Measurements from ENCODE around the gene HIPK2.

- TF ChIP-seq CREB5 (CRISPR knock-in tag; IDR thresholded peaks at IDR 0.05; ENCODE audit: low read depth) (no peak), POU6F1 (CRISPR knock-in tag; IDR thresholded peaks at IDR 0.05; ENCODE audit: borderline replicate concordance, low read depth) (no peak), PATZ1 (CRISPR knock-in tag; IDR thresholded peaks at IDR 0.05; ENCODE audit: borderline replicate concordance) (no peak), RARB (CRISPR knock-in tag; IDR thresholded peaks at IDR 0.05) (no peak), ZFP30 (CRISPR knock-in tag; IDR thresholded peaks at IDR 0.05) (no peak), ARNTL (CRISPR knock-in tag; IDR thresholded peaks at IDR 0.05; ENCODE audit: borderline replicate concordance, low read depth) (no peak), ZNF8 (CRISPR knock-in tag; IDR thresholded peaks at IDR 0.05) (no peak), ZFP3 (CRISPR knock-in tag; IDR thresholded peaks at IDR 0.05) (no peak)
These were observed 51.3 kb downstream of the HIPK2 start for GRCh38 chr7:139726485-139726869.
